GM12873 (cell line): ENCODE measurements around the gene BBS1.

Experiments used
- TF ChIP-seq, protein P1 (sequence below): IDR thresholded peaks from 2 replicates; pipeline ENCODE4 v1.5.1; 2012; ENCODE audit warnings: low read depth, mild to moderate bottlenecking, moderate library complexity, low read length, control low read depth; ENCODE audit not compliant: insufficient read depth; ENCODE audit errors: missing control alignments

BBS1 gene

DNA sequence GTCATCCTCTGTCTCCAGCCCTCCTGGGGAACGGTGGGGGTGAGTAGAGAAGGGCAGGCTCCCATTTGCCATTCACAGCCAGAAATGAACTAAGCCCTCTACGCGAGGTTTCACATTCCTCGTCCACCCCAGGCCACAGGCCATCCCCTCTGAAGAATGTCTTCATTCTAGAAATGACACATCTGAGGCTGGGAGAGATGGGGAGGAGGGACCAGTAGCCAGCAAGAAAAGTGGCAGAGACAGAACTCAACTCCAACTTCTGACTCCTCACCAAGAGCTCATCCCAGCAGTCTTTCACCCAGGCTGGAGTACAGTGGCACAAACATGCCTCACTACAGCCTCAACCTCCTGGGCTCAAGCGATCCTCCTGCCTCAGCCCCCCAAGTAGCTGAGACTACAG is 54.5 kb downstream of the BBS1 start:
- TF ChIP-seq, protein P1, sequence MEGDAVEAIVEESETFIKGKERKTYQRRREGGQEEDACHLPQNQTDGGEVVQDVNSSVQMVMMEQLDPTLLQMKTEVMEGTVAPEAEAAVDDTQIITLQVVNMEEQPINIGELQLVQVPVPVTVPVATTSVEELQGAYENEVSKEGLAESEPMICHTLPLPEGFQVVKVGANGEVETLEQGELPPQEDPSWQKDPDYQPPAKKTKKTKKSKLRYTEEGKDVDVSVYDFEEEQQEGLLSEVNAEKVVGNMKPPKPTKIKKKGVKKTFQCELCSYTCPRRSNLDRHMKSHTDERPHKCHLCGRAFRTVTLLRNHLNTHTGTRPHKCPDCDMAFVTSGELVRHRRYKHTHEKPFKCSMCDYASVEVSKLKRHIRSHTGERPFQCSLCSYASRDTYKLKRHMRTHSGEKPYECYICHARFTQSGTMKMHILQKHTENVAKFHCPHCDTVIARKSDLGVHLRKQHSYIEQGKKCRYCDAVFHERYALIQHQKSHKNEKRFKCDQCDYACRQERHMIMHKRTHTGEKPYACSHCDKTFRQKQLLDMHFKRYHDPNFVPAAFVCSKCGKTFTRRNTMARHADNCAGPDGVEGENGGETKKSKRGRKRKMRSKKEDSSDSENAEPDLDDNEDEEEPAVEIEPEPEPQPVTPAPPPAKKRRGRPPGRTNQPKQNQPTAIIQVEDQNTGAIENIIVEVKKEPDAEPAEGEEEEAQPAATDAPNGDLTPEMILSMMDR: no peak

DNA sequence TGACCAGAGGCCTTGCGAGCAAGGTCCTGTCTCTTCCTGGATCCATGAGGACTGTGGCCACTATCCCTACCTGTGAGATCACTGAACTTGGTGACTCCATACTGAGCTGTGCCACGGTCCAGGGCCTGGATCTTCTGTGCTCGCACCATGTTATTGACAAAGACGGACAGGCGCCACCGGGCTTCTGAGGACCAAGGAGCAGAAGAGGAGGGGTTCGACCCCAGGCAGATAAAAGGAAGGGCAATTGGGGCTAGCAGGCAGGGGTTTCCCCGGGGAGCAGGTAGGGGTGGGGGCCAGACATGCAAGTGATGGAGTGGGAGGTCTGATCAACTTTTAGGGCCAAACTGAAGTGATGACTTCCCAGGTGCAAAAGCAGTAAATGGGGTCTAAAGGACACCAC is 55.8 kb downstream of the BBS1 start:
- TF ChIP-seq, protein P1: no peak

DNA sequence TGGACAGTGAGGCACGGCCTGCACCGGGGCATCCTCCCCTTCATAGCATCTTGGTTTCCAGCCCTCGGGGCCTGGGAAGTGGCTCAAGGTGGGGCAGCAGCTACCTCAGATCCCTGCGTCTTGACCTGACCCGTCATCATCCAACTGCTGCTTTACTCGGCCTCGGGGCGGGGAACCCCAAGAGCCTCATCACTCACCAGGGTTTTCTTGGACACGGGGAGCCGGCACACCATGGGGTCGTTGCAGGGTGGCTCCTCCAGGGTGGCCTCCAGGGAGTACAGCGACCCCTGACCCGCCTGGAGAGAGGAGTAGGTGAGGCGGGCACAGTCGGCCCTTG is 57.3 kb downstream of the BBS1 start:
- TF ChIP-seq, protein P1: no peak

DNA sequence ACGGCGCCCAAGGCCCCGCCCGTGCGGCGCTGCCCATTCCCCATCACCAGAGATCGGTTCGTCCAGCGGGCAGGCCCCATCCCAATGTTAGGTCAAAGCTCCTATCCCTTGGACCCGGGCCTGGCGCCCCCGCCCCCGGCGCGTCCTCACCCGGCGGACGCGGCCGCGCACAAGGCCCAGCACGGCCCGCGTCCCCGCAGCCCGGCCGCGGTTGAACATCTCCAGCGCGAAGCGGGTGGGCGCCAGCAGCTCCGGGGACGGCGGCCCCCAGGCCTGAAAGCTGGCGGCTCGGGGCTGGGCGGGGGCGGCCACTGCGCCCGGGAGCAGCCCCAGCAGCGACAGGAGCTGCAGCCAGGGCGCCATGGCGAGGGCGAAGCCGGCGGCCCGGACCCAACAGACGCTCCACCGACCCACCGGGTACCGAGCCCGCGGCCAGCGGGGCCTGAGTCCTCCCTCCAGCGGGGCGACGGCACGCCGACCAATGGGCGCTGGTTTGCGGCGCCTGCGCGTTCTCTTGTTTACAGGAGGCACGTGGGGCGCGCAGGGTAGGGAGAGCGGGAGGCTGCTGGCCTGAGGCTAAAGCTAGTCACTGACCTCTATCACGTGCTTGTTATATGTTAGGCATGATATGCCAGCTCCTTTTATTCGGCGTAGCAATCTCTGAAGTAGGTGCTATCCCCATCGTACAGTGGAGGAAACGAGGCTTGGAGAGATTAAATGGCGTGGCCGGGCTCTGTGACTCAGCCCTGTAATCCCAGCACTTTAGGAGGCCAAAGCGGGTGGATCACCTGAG is 57.9 kb downstream of the BBS1 start, which contains the start of gene CTSF:
Gene CTSF (minus strand): TSS at position 483 of the 793 bp plus-strand sequence. CDS start 120 bp downstream, at position 363.
- TF ChIP-seq, protein P1: no peak

DNA sequence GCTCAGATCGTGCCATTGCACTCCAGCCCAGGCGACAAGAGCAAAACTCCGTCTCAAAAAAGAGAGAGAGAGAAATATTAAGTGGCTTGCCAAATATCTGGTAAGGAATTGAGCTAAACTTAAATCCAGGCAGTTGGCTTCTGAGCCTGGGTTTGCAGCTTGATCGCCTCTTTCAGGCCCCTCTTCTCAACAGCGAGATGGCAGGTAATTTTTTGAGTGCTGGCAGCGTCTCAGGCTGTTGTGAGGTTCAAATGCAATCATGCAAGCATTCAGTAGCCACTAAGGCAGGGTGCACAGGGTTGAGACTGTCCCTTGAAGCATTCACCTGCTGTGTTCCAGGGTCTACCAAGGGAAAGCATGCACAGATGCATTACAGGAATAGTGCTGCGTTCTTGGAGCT is 58.6 kb downstream of the BBS1 start:
- TF ChIP-seq, protein P1: no peak

DNA sequence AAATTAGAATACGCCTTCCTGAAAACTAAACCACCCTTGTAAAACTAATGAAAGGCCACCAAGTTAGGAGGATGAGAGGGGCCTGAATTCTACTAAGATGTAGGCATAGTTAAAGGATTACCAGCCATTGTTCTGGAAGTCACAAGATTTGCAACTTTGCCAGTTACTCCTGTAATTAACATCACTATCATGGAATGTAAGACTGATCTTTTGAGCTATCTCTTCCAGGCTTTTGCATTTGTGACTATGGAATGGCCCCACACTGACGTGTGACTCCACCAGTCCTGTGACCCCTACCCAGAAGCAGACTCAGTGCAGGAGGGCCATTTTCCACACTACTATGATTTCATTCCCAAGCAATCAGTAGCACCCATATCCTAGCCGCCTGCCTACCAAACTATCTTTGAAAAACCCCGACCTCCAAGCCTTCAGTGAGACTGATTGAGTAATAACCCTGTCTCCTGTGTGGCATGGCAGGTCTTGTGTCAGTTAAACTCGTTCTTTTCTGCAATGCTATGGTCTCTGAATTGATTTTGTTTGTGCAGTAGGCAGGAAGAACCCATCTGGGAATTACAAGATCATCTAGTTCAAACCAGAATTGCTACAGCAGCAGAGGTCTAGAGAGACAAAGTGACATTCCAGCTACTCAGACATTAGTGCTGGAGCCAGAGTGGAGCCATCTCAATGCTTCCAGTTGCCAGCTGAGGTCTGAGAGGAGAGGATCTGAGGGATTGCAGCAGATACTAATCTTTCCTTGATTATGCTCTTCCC is 59.8 kb downstream of the BBS1 start:
- TF ChIP-seq, protein P1: no peak

DNA sequence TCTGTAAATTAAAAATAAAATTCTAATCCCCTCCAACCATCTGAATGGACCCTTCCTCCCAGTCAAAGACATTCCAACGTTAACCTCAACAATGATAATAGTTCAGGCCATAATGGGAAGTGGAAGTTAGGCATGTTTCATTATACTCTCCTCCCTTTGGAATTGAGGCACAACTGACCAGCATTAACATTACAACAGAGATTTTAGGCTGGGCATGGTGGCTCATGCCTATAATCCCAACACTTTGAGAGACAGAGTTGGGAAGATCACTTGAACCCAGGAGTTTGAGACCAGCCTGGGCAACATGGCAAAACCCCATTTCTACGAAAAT is 60.4 kb downstream of the BBS1 start:
- TF ChIP-seq, protein P1: no peak
